HL-60 (cell line): ENCODE data around the gene MSANTD3.

Source experiments
- DNase-seq, 2 experiments: peaks; one replicate each; pipeline ENCODE4 v3.0.0-alpha.2; 2010 to 2020; ENCODE audit warnings: low read depth in 1 of 2, low spot score in 1 of 2
- H3K27ac ChIP-seq: fragments of 250-450 bp; sonication (Bioruptor Pico); replicated peaks from 2 replicates; pipeline ENCODE4 v1.5.1; 2020; ENCODE audit warnings: mild to moderate bottlenecking, moderate library complexity
- H3K27me3 ChIP-seq: fragments of 250-450 bp; sonication (Bioruptor Pico); 2 replicates; pipeline ENCODE4 v1.5.1; 2021; ENCODE audit warnings: mild to moderate bottlenecking, moderate library complexity; ENCODE audit not compliant: insufficient read depth, poor library complexity, severe bottlenecking
- H3K4me3 ChIP-seq: replicated peaks from 2 replicates; pipeline ENCODE4 v1.5.1; 2011; ENCODE audit warnings: mild to moderate bottlenecking, control low read depth, low read length; ENCODE audit not compliant: insufficient read depth
- GABPA ChIP-seq: IDR thresholded peaks from 2 replicates; pipeline ENCODE4 v1.6.1; 2012; ENCODE audit warnings: low read depth
- POLR2AphosphoS5 ChIP-seq: IDR thresholded peaks from 2 replicates; pipeline ENCODE4 v1.6.1; 2012; ENCODE audit warnings: low read depth
- SPI1 ChIP-seq: IDR thresholded peaks from 2 replicates; pipeline ENCODE4 v1.6.1; 2012; ENCODE audit warnings: low read depth, mild to moderate bottlenecking, borderline replicate concordance
- TF ChIP-seq, protein P1 (sequence below): IDR thresholded peaks from 2 replicates; pipeline ENCODE4 v1.6.1; 2012; ENCODE audit warnings: low read depth; ENCODE audit not compliant: insufficient replicate concordance
- TF ChIP-seq, protein P2 (sequence below): IDR thresholded peaks from one replicate; pipeline ENCODE4 v1.5.1; 2011; ENCODE audit warnings: low read length, control low read depth, inconsistent platforms; ENCODE audit not compliant: insufficient read depth

The MSANTD3 gene

DNA sequence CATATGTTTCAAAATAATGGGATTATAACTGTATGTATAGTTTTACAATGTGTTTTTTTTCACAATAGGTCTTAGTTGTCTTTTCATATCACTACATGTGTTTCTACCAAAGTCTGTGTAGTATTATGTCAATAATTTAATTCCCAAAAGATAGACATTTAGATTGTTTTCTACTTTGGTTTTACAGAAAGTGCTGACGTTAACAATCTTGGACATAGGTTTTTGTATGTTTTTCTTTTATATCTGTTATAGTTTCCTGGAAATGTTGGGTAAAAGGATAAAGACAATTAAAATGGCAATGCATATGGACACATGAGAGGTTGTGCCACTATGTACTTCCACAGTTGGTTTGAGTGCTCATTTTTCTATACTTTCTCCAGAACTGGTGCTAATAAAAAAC is 61.2 kb downstream of the MSANTD3 start:
- no peak for DNase-seq
- Histone ChIP-seq H3K27me3 (no peaks in the 10 kb centered on the region), H3K27ac (no peak overlapping the region), H3K4me3 (no peak overlapping the region)
- TF ChIP-seq, protein P1, sequence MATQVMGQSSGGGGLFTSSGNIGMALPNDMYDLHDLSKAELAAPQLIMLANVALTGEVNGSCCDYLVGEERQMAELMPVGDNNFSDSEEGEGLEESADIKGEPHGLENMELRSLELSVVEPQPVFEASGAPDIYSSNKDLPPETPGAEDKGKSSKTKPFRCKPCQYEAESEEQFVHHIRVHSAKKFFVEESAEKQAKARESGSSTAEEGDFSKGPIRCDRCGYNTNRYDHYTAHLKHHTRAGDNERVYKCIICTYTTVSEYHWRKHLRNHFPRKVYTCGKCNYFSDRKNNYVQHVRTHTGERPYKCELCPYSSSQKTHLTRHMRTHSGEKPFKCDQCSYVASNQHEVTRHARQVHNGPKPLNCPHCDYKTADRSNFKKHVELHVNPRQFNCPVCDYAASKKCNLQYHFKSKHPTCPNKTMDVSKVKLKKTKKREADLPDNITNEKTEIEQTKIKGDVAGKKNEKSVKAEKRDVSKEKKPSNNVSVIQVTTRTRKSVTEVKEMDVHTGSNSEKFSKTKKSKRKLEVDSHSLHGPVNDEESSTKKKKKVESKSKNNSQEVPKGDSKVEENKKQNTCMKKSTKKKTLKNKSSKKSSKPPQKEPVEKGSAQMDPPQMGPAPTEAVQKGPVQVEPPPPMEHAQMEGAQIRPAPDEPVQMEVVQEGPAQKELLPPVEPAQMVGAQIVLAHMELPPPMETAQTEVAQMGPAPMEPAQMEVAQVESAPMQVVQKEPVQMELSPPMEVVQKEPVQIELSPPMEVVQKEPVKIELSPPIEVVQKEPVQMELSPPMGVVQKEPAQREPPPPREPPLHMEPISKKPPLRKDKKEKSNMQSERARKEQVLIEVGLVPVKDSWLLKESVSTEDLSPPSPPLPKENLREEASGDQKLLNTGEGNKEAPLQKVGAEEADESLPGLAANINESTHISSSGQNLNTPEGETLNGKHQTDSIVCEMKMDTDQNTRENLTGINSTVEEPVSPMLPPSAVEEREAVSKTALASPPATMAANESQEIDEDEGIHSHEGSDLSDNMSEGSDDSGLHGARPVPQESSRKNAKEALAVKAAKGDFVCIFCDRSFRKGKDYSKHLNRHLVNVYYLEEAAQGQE = no peak
- TF ChIP-seq, protein P2, sequence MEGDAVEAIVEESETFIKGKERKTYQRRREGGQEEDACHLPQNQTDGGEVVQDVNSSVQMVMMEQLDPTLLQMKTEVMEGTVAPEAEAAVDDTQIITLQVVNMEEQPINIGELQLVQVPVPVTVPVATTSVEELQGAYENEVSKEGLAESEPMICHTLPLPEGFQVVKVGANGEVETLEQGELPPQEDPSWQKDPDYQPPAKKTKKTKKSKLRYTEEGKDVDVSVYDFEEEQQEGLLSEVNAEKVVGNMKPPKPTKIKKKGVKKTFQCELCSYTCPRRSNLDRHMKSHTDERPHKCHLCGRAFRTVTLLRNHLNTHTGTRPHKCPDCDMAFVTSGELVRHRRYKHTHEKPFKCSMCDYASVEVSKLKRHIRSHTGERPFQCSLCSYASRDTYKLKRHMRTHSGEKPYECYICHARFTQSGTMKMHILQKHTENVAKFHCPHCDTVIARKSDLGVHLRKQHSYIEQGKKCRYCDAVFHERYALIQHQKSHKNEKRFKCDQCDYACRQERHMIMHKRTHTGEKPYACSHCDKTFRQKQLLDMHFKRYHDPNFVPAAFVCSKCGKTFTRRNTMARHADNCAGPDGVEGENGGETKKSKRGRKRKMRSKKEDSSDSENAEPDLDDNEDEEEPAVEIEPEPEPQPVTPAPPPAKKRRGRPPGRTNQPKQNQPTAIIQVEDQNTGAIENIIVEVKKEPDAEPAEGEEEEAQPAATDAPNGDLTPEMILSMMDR = no peak
- TF ChIP-seq POLR2AphosphoS5 (no peak), SPI1 (no peak)

DNA sequence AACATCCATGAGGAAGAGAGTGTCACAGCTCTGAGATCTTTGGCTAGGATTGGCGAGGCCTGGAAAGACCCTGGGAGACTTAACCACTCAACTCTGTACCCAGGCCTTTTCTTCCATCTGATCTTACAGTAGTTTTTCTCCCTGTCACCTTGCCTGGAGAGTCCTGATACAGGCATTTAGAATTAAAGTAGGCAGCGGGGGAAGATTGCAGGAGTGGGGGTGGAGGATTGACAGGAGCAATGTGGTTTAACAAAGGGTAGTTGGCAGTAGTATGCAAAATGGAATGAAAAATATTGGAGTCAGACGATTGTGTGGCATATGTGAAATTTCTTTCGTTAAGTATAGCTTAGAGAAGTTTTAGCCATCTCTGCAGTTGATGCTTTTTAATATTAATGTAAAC is 62.9 kb downstream of the MSANTD3 start:
- no peak for DNase-seq
- H3K4me3 ChIP-seq = no peak overlapping the region
- no peak overlapping the region for H3K27ac ChIP-seq
- TF ChIP-seq, protein P1 = no peak
- no peak for TF ChIP-seq GABPA
- no peak for TF ChIP-seq POLR2AphosphoS5
- TF ChIP-seq SPI1 = no peak
- TF ChIP-seq, protein P2 = no peak
- no peaks in the 10 kb centered on the region for H3K27me3 ChIP-seq

DNA sequence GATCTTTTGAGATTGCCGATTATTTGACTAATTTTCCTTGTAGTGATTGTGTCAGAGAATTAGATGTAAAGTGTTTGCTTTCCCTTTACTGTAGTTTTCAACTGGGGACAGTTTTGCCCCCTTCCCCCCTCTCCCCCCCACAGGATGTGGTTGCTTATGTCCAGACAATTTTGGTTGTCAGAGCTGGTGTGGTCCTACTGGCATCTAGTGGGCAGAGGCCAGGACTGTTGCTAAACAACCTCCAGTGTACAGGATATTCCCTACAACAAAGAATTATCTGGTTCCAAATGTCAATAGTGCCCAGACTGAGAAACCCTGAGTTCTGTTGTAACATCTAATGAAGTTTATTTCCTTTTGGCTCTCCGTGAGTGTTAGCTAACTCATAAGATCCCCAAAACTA is 66.0 kb downstream of the MSANTD3 start:
- no peak for DNase-seq
- no peaks in the 10 kb centered on the region for H3K27me3 ChIP-seq
- TF ChIP-seq SPI1 (no peak), POLR2AphosphoS5 (no peak), GABPA (no peak)
- TF ChIP-seq, protein P2 = no peak
- TF ChIP-seq, protein P1 = no peak
- no peak overlapping the region for H3K4me3 ChIP-seq
- H3K27ac ChIP-seq = no peak overlapping the region
